ENCODE results near the gene FMNL3. TPM values are rescaled to one million over a fixed set of nuclear protein-coding genes. Genes with fewer than 3 reads are reported as not detected.

Gene FMNL3
- total and polyA plus RNA-seq, 2 experiments from 2014 or later: 8.7 to 32.6 TPM

DNA sequence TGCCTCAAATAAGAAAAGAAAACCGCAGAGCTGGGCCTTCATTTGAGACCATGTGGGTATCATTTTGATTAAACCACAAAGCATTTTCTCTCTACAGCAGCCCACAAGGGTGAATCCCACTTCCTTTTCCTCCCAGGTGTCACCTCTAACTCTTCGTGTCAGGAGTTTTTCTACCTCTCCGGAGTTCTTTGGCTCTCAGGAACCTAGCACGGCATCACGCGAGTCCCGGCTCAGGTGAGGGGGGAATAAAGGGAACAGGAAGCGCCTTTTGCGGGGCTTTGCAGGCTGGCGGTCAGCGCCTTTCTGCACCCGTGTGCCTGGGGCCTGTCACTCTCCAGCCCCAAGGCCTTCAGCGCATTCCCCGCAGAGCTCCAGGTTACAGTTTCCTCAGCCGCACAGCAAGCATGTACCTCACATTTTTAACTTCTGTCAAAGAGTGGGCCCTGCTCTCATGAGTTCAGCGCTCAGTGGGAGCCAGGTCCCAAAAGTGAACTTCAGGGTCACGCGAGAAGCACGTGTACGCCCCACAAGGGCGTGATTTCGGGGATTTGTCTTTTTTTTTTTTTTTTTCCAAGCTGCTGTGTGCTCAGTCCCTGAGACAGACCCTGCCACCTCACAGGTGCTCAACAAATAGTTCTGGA lies 84.6 kb downstream of the FMNL3 start (continued):
- TF ChIP-seq, protein P1, sequence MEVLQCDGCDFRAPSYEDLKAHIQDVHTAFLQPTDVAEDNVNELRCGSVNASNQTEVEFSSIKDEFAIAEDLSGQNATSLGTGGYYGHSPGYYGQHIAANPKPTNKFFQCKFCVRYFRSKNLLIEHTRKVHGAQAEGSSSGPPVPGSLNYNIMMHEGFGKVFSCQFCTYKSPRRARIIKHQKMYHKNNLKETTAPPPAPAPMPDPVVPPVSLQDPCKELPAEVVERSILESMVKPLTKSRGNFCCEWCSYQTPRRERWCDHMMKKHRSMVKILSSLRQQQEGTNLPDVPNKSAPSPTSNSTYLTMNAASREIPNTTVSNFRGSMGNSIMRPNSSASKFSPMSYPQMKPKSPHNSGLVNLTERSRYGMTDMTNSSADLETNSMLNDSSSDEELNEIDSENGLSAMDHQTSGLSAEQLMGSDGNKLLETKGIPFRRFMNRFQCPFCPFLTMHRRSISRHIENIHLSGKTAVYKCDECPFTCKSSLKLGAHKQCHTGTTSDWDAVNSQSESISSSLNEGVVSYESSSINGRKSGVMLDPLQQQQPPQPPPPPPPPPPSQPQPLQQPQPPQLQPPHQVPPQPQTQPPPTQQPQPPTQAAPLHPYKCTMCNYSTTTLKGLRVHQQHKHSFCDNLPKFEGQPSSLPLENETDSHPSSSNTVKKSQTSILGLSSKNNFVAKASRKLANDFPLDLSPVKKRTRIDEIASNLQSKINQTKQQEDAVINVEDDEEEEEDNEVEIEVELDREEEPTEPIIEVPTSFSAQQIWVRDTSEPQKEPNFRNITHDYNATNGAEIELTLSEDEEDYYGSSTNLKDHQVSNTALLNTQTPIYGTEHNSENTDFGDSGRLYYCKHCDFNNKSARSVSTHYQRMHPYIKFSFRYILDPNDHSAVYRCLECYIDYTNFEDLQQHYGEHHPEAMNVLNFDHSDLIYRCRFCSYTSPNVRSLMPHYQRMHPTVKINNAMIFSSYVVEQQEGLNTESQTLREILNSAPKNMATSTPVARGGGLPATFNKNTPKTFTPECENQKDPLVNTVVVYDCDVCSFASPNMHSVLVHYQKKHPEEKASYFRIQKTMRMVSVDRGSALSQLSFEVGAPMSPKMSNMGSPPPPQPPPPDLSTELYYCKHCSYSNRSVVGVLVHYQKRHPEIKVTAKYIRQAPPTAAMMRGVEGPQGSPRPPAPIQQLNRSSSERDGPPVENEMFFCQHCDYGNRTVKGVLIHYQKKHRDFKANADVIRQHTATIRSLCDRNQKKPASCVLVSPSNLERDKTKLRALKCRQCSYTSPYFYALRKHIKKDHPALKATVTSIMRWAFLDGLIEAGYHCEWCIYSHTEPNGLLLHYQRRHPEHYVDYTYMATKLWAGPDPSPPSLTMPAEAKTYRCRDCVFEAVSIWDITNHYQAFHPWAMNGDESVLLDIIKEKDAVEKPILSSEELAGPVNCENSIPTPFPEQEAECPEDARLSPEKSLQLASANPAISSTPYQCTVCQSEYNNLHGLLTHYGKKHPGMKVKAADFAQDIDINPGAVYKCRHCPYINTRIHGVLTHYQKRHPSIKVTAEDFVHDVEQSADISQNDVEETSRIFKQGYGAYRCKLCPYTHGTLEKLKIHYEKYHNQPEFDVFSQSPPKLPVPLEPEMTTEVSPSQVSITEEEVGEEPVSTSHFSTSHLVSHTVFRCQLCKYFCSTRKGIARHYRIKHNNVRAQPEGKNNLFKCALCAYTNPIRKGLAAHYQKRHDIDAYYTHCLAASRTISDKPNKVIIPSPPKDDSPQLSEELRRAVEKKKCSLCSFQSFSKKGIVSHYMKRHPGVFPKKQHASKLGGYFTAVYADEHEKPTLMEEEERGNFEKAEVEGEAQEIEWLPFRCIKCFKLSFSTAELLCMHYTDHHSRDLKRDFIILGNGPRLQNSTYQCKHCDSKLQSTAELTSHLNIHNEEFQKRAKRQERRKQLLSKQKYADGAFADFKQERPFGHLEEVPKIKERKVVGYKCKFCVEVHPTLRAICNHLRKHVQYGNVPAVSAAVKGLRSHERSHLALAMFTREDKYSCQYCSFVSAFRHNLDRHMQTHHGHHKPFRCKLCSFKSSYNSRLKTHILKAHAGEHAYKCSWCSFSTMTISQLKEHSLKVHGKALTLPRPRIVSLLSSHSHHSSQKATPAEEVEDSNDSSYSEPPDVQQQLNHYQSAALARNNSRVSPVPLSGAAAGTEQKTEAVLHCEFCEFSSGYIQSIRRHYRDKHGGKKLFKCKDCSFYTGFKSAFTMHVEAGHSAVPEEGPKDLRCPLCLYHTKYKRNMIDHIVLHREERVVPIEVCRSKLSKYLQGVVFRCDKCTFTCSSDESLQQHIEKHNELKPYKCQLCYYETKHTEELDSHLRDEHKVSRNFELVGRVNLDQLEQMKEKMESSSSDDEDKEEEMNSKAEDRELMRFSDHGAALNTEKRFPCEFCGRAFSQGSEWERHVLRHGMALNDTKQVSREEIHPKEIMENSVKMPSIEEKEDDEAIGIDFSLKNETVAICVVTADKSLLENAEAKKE (CRISPR knock-in tag; IDR thresholded peaks at IDR 0.05): no peak
- no peak for TF ChIP-seq JUNB (IDR thresholded peaks at IDR 0.05; ENCODE audit: unreplicated experiment)

DNA sequence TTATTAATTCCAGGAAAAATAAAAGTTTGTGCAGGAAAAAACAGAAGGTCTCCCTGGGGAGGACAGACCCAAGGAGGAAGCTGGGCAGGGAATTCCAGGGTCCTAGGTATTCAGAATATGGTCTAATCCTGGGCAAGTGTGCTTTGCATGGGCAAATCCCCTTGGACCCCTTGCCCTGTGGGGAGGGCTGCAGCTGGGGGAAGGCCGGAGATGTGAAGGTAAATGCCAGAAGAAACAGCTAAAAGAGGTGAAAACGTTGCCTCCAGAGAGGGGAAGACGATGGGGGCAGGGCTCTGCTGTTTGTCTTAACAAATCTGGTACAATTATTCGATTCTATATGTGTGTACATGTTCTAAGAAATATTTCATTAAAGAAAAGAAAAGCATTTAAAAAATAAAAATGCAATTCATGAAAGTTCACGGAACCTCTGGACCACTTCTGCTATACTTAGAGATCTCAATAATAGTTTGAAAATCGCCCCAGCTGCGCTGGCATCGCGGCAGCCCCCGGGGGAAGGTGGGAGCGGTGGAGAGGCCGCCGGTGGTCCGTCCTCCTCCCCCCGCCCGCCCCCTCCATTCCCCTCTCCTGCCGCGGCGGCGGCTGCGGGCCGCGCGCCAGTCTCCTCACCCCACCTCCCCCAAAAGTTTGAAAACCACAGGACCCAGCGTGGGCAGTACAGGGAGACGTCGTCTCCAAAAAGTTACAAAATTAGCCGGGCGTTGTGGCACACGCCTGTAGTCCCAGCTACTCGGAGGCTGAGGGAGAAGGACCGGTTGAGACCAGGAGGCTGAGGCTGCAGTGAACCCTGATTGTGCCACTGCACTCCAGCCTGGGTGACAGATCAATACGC lies 85.3 kb downstream of the FMNL3 start:
- Histone ChIP-seq H3K36me3 (ENCODE audit: insufficient read depth) (no peaks in the 10 kb centered on the region), H4K20me1 (replicated peaks; ENCODE audit: insufficient read depth) (no peaks in the 10 kb centered on the region), H3K4me1 (ENCODE audit: insufficient read depth) (peaks cover 31% of the 10 kb centered on the region), H3F3A (replicated peaks; ENCODE audit: low read depth) (peaks cover 12% of the 10 kb centered on the region), H3K27ac (ENCODE audit: low read depth) (no peak overlapping the region; the same call in 1 of the 2 replicates), H2AFZ (peak overlapping the region; percentile 98), H3K4me3 (peak overlapping the region; percentile 87), H3K79me2 (replicated peaks; ENCODE audit: insufficient read depth) (no peaks in the 10 kb centered on the region), H3K9me2 (ENCODE audit: insufficient read depth) (no peaks in the 10 kb centered on the region), H3K27me3 (ENCODE audit: insufficient read depth) (peaks cover 15% of the 10 kb centered on the region; the same call in 1 of the 2 replicates), H3K4me2 (peak overlapping the region; percentile 97)
- Mint-ChIP-seq H3K4me1 (peaks cover 41% of the 10 kb centered on the region), H3K36me3 (ENCODE audit: low read depth) (peaks cover 3% of the 10 kb centered on the region; the same call in 1 of the 3 replicates), H3K27me3 (ENCODE audit: insufficient read depth, low read depth, poor library complexity) (peaks cover 18% of the 10 kb centered on the region), H3K4me3 (peak overlapping the region; percentile 85), H3K9me3 (no peaks in the 10 kb centered on the region; the same call in 2 of the 3 replicates), H3K27ac (no peak overlapping the region)
- no peak for ATAC-seq
- DNase-seq (ENCODE audit: low spot score): no peak
- TF ChIP-seq ZNF114 (CRISPR knock-in tag; IDR thresholded peaks at IDR 0.05) (no peak), CREB1 (CRISPR knock-in tag; IDR thresholded peaks at IDR 0.05; ENCODE audit: low read depth) (no peak), STAT1 (IDR thresholded peaks at IDR 0.05; ENCODE audit: unreplicated experiment) (no peak), ZNF331 (CRISPR knock-in tag; IDR thresholded peaks at IDR 0.05; ENCODE audit: low read depth) (no peak), NANOG (IDR thresholded peaks at IDR 0.05; ENCODE audit: borderline replicate concordance) (no peak), JUNB (IDR thresholded peaks at IDR 0.05; ENCODE audit: unreplicated experiment) (no peak), POLR2AphosphoS5 (IDR thresholded peaks at IDR 0.05; ENCODE audit: low read depth) (no peak)
- TF ChIP-seq, protein P2, sequence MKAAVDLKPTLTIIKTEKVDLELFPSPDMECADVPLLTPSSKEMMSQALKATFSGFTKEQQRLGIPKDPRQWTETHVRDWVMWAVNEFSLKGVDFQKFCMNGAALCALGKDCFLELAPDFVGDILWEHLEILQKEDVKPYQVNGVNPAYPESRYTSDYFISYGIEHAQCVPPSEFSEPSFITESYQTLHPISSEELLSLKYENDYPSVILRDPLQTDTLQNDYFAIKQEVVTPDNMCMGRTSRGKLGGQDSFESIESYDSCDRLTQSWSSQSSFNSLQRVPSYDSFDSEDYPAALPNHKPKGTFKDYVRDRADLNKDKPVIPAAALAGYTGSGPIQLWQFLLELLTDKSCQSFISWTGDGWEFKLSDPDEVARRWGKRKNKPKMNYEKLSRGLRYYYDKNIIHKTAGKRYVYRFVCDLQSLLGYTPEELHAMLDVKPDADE (IDR thresholded peaks at IDR 0.05): no peak
- TF ChIP-seq, protein P3, sequence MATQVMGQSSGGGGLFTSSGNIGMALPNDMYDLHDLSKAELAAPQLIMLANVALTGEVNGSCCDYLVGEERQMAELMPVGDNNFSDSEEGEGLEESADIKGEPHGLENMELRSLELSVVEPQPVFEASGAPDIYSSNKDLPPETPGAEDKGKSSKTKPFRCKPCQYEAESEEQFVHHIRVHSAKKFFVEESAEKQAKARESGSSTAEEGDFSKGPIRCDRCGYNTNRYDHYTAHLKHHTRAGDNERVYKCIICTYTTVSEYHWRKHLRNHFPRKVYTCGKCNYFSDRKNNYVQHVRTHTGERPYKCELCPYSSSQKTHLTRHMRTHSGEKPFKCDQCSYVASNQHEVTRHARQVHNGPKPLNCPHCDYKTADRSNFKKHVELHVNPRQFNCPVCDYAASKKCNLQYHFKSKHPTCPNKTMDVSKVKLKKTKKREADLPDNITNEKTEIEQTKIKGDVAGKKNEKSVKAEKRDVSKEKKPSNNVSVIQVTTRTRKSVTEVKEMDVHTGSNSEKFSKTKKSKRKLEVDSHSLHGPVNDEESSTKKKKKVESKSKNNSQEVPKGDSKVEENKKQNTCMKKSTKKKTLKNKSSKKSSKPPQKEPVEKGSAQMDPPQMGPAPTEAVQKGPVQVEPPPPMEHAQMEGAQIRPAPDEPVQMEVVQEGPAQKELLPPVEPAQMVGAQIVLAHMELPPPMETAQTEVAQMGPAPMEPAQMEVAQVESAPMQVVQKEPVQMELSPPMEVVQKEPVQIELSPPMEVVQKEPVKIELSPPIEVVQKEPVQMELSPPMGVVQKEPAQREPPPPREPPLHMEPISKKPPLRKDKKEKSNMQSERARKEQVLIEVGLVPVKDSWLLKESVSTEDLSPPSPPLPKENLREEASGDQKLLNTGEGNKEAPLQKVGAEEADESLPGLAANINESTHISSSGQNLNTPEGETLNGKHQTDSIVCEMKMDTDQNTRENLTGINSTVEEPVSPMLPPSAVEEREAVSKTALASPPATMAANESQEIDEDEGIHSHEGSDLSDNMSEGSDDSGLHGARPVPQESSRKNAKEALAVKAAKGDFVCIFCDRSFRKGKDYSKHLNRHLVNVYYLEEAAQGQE (IDR thresholded peaks at IDR 0.05; ENCODE audit: unreplicated experiment): no peak
